HepG2 (cell line): Measurements from ENCODE around the gene POC1A.

Experiments used
- CENPX ChIP-seq: sonication (generic); formaldehyde crosslinking; IDR thresholded peaks from 2 replicates; pipeline ENCODE4 v1.9.0; 2021; ENCODE audit warnings: mild to moderate bottlenecking, missing genetic modification reagents, moderate library complexity
- TF ChIP-seq, protein P1 (sequence below): sonication (generic); formaldehyde crosslinking; IDR thresholded peaks from 2 replicates; pipeline ENCODE4 v1.4.0; 2020; ENCODE audit warnings: mild to moderate bottlenecking, missing genetic modification reagents

GRCh38 chr3:52202384-52203077 lies 48.3 kb upstream of the POC1A start:
- TF ChIP-seq, protein P1, sequence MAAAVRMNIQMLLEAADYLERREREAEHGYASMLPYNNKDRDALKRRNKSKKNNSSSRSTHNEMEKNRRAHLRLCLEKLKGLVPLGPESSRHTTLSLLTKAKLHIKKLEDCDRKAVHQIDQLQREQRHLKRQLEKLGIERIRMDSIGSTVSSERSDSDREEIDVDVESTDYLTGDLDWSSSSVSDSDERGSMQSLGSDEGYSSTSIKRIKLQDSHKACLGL (CRISPR knock-in tag): no peak
- no peak for TF ChIP-seq CENPX (CRISPR knock-in tag)
